ENCODE results near the gene UIMC1.

Gene UIMC1

GRCh38 chr5:176894298-176894697 is 112.3 kb downstream of the UIMC1 start:
- TF ChIP-seq ZBTB7A (IDR thresholded peaks at IDR 0.05; ENCODE audit: low read depth) (no peak), EP300 (IDR thresholded peaks at IDR 0.05; ENCODE audit: borderline replicate concordance) (no peak), TEAD4 (IDR thresholded peaks at IDR 0.05) (no peak), CEBPB (IDR thresholded peaks at IDR 0.05) (no peak), CREB1 (IDR thresholded peaks at IDR 0.05; ENCODE audit: low read depth) (no peak), TAF1 (IDR thresholded peaks at IDR 0.05; ENCODE audit: low read depth) (no peak), REST (IDR thresholded peaks at IDR 0.05; ENCODE audit: low read depth) (no peak), NFIC (IDR thresholded peaks at IDR 0.05) (no peak), USF1 (IDR thresholded peaks at IDR 0.05) (no peak), YY1 (IDR thresholded peaks at IDR 0.05; ENCODE audit: low read depth) (no peak), RAD21 (IDR thresholded peaks at IDR 0.05; ENCODE audit: low read depth) (no peak), TCF12 (IDR thresholded peaks at IDR 0.05; ENCODE audit: low read depth) (no peak), FOXM1 (IDR thresholded peaks at IDR 0.05; ENCODE audit: borderline replicate concordance, low read depth) (no peak), EGR1 (IDR thresholded peaks at IDR 0.05) (no peak), MAX (IDR thresholded peaks at IDR 0.05) (no peak)

GRCh38 chr5:176892663-176893062 is 113.9 kb downstream of the UIMC1 start:
- no peak for TF ChIP-seq FOXM1 (IDR thresholded peaks at IDR 0.05; ENCODE audit: borderline replicate concordance, low read depth)
- no peak for TF ChIP-seq TCF12 (IDR thresholded peaks at IDR 0.05; ENCODE audit: low read depth)
- no peak for TF ChIP-seq ZBTB7A (IDR thresholded peaks at IDR 0.05; ENCODE audit: low read depth)
- no peak for TF ChIP-seq YY1 (IDR thresholded peaks at IDR 0.05; ENCODE audit: low read depth)
- TF ChIP-seq NFIC (IDR thresholded peaks at IDR 0.05): no peak
- TF ChIP-seq REST (IDR thresholded peaks at IDR 0.05; ENCODE audit: low read depth): no peak
- no peak for TF ChIP-seq TEAD4 (IDR thresholded peaks at IDR 0.05)
- no peak for TF ChIP-seq EGR1 (IDR thresholded peaks at IDR 0.05)
- no peak for TF ChIP-seq CEBPB (IDR thresholded peaks at IDR 0.05)
- TF ChIP-seq TAF1 (IDR thresholded peaks at IDR 0.05; ENCODE audit: low read depth): no peak
- no peak for TF ChIP-seq RAD21 (IDR thresholded peaks at IDR 0.05; ENCODE audit: low read depth)
- no peak for TF ChIP-seq CREB1 (IDR thresholded peaks at IDR 0.05; ENCODE audit: low read depth)

- no peak for TF ChIP-seq EP300 (IDR thresholded peaks at IDR 0.05; ENCODE audit: borderline replicate concordance)
- TF ChIP-seq CEBPB (IDR thresholded peaks at IDR 0.05): no peak
- no peak for TF ChIP-seq RAD21 (IDR thresholded peaks at IDR 0.05; ENCODE audit: low read depth)
- no peak for TF ChIP-seq TAF1 (IDR thresholded peaks at IDR 0.05; ENCODE audit: low read depth)
- TF ChIP-seq EGR1 (IDR thresholded peaks at IDR 0.05): no peak
- no peak for TF ChIP-seq CREB1 (IDR thresholded peaks at IDR 0.05; ENCODE audit: low read depth)
Observed at GRCh38 chr5:176891331-176891958, 115.1 kb downstream of the UIMC1 start.

- TF ChIP-seq FOXM1 (IDR thresholded peaks at IDR 0.05; ENCODE audit: borderline replicate concordance, low read depth) (no peak), EP300 (IDR thresholded peaks at IDR 0.05; ENCODE audit: borderline replicate concordance) (no peak), EGR1 (IDR thresholded peaks at IDR 0.05) (no peak), TAF1 (IDR thresholded peaks at IDR 0.05; ENCODE audit: low read depth) (no peak), MAX (IDR thresholded peaks at IDR 0.05) (no peak), CEBPB (IDR thresholded peaks at IDR 0.05) (no peak), ZBTB7A (IDR thresholded peaks at IDR 0.05; ENCODE audit: low read depth) (no peak), TEAD4 (IDR thresholded peaks at IDR 0.05) (no peak), REST (IDR thresholded peaks at IDR 0.05; ENCODE audit: low read depth) (no peak), CREB1 (IDR thresholded peaks at IDR 0.05; ENCODE audit: low read depth) (no peak), TCF12 (IDR thresholded peaks at IDR 0.05; ENCODE audit: low read depth) (no peak), YY1 (IDR thresholded peaks at IDR 0.05; ENCODE audit: low read depth) (no peak), NFIC (IDR thresholded peaks at IDR 0.05) (no peak), RAD21 (IDR thresholded peaks at IDR 0.05; ENCODE audit: low read depth) (no peak), USF1 (IDR thresholded peaks at IDR 0.05) (no peak)
Observed at GRCh38 chr5:176890455-176891330, 115.9 kb downstream of the UIMC1 start.

Data from Ishikawa (cell line).